GM12874 (cell line): ENCODE results near the gene MDM2.

ENCODE experiments used
- TF ChIP-seq, protein P1 (sequence below): IDR thresholded peaks from 2 replicates; pipeline ENCODE4 v1.5.1; 2011; ENCODE audit warnings: low read depth, mild to moderate bottlenecking, control low read depth, low read length, moderate library complexity; ENCODE audit not compliant: insufficient read depth

MDM2 gene

DNA sequence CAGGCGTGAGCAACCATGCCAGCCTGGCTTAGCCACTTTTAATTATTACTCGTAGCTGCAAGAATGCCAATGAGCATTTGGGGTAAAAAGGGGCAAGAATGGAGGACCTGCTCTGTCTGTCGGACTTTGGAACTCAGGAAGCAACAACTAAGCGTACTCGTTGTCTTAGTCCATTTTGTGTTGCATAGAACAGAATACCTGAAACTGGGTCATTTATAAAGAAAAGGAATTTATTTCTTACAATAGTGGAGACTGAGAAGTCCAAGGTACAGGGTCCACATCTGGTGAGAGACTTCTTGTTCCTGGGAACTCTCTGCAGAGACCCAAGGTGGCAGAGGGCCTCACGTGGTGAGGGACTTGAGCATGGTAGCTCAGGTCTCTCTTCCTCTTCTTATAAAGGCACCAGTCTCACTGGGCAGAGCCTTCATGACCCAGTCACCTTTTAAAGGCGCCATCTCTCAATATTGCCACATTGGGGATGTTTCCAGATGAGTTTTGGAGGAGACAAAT, 32.8 kb upstream of the MDM2 start:
- TF ChIP-seq, protein P1, sequence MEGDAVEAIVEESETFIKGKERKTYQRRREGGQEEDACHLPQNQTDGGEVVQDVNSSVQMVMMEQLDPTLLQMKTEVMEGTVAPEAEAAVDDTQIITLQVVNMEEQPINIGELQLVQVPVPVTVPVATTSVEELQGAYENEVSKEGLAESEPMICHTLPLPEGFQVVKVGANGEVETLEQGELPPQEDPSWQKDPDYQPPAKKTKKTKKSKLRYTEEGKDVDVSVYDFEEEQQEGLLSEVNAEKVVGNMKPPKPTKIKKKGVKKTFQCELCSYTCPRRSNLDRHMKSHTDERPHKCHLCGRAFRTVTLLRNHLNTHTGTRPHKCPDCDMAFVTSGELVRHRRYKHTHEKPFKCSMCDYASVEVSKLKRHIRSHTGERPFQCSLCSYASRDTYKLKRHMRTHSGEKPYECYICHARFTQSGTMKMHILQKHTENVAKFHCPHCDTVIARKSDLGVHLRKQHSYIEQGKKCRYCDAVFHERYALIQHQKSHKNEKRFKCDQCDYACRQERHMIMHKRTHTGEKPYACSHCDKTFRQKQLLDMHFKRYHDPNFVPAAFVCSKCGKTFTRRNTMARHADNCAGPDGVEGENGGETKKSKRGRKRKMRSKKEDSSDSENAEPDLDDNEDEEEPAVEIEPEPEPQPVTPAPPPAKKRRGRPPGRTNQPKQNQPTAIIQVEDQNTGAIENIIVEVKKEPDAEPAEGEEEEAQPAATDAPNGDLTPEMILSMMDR: no peak

GRCh38 chr12:68776976-68777610, 30.9 kb upstream of the MDM2 start:
- TF ChIP-seq, protein P1: no peak

- TF ChIP-seq, protein P1: no peak
Measured at GRCh38 chr12:68779280-68779679, 28.7 kb upstream of the MDM2 start.

DNA sequence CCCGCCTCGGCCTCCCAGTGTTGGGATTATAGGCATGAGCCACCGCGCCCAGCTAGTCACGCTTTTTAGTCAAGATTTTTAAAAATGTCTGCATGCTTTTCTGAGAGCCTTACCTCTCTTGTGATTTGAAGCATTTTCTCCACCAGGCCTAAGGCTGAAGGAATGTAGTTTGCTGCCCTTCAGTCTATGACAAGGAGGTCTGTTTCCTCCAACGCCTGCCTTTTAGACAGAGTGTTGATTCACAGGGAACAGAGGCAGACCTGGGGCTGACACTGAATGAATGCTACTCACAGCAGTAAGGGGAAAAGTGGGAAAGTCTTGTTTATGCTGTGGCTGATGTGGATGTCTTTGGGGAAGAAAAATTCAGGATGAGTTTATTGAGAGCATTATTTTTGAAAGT, 27.2 kb upstream of the MDM2 start:
- TF ChIP-seq, protein P1: no peak

GRCh38 chr12:68781728-68782127, 26.2 kb upstream of the MDM2 start:
- TF ChIP-seq, protein P1: no peak

DNA sequence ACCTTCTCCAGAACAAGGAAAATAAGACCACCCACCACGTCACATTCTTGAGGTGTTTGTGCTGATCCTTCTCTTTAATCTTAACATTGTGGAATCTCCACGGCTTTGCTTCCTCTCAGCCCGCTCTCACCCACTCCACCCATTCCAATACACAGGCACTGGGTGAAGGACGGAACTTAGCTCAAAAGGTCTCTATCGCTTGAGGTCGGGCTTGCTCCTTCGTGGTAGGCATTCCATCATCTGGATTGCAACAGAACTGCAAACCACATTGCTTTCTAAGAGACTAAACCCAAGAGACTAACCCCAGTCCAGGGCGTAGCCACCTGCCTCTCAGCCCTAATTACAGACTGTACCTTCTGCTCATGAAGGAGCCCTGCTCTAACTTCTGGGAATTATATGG, 24.0 kb upstream of the MDM2 start:
- TF ChIP-seq, protein P1: no peak

- TF ChIP-seq, protein P1: no peak
Measured at GRCh38 chr12:68785358-68785757, 22.6 kb upstream of the MDM2 start.

DNA sequence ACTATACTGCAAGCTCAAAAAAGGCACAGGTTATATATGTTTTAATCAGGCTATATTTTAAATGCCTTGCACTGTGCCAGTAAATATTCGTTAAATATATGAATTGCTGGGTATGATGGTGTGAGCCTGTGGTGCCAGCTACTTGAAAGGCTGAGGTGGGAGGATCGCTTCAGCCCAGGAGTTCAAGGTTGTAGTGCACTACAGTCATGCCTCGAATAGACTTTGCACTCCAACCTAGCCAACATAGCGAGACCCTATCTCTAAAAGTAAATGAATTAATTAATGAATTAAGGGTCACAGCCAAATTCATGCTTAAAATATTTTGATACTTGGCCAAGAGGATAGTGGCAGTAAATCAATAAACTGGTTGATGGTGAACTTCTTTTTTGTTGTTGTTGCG, 22.2 kb upstream of the MDM2 start:
- TF ChIP-seq, protein P1: no peak
